IMR-90 (cell line): Measurements from ENCODE around the gene PITPNM3. TPM values are rescaled to one million over a fixed set of nuclear protein-coding genes. Genes with fewer than 3 reads are reported as not detected.

Experiments used
- ATAC-seq: fragments of 200-7000 bp; cut with Tn5 transposase; 2 replicates; pipeline ENCODE4 v1.9.1; 2020; ENCODE audit warnings: low read depth, mild to moderate bottlenecking, moderate library complexity
- BruUV-seq: library from RNA; stranded (reverse); fragments of 400-500 nt; replicated peaks from 2 replicates; lab custom pipeline; 2021; lab: Mats Ljungman, UMichigan
- CTCF ChIA-PET: fragments of 300-600 bp; formaldehyde crosslinking; extraction: SDS; loops from one replicate; lab custom pipeline; 2021; ENCODE audit warnings: antibody characterized with exemption; lab: Yijun Ruan, JAX
- POLR2A ChIA-PET: fragments of 300-600 bp; sonication (Branson Sonifier 250); formaldehyde crosslinking; loops from one replicate; lab custom pipeline; 2022; ENCODE audit warnings: antibody characterized with exemption; ENCODE audit not compliant: unreplicated experiment; lab: Charles Lee
- DNase-seq: peaks from one replicate; pipeline ENCODE4 v3.0.0; 2013
- H2AFZ ChIP-seq: replicated peaks from 2 replicates; pipeline ENCODE3; 2013; ENCODE audit warnings: low read length, mild to moderate bottlenecking; ENCODE audit not compliant: poor library complexity
- H2AK5ac ChIP-seq: 2 replicates; pipeline ENCODE4 v1.6.1; 2013; ENCODE audit warnings: low read depth, low read length, inconsistent platforms
- H2AK9ac ChIP-seq: replicated peaks from 2 replicates; pipeline ENCODE3; 2013; ENCODE audit warnings: mild to moderate bottlenecking, low read depth, low read length, moderate library complexity; ENCODE audit not compliant: poor library complexity
- H2BK120ac ChIP-seq: 2 replicates; pipeline ENCODE4 v1.6.1; 2013; ENCODE audit warnings: low read depth, low read length, inconsistent platforms
- H2BK15ac ChIP-seq: 3 replicates; pipeline ENCODE4 v1.6.1; 2013; ENCODE audit warnings: low read depth, low read length, inconsistent platforms
- H2BK20ac ChIP-seq: 2 replicates; pipeline ENCODE4 v1.6.1; 2013; ENCODE audit warnings: low read depth, mild to moderate bottlenecking, inconsistent platforms, low read length, moderate library complexity
- H2BK5ac ChIP-seq: 2 replicates; pipeline ENCODE4 v1.6.1; 2013; ENCODE audit warnings: mild to moderate bottlenecking, low read depth, low read length, inconsistent platforms; ENCODE audit not compliant: poor library complexity, severe bottlenecking
- H3K14ac ChIP-seq: replicated peaks from 2 replicates; pipeline ENCODE4 v1.6.1; 2013; ENCODE audit warnings: low read depth, low read length, inconsistent platforms
- H3K18ac ChIP-seq: 2 replicates; pipeline ENCODE4 v1.6.1; 2013; ENCODE audit warnings: low read depth, low read length, control low read depth
- H3K23ac ChIP-seq: 2 replicates; pipeline ENCODE4 v1.6.1; 2013; ENCODE audit warnings: low read depth, low read length, inconsistent platforms
- H3K27ac ChIP-seq: 2 replicates; pipeline ENCODE4 v1.5.1; 2013; ENCODE audit warnings: mild to moderate bottlenecking, control low read depth, low read length; ENCODE audit not compliant: insufficient read depth
- H3K27me3 ChIP-seq: 2 replicates; pipeline ENCODE4 v1.6.1; 2013; ENCODE audit warnings: low read length; ENCODE audit not compliant: control insufficient read depth, insufficient read depth
- H3K36me3 ChIP-seq: 2 replicates; pipeline ENCODE4 v1.6.1; 2013; ENCODE audit warnings: low read length, mixed read lengths; ENCODE audit not compliant: control insufficient read depth, insufficient read depth
- H3K4ac ChIP-seq: 2 replicates; pipeline ENCODE4 v1.6.1; 2013; ENCODE audit warnings: low read depth, low read length, inconsistent platforms
- H3K4me1 ChIP-seq: 2 replicates; pipeline ENCODE4 v1.6.1; 2013; ENCODE audit warnings: low read length, mixed read lengths; ENCODE audit not compliant: control insufficient read depth, insufficient read depth
- H3K4me2 ChIP-seq: 2 replicates; pipeline ENCODE4 v1.6.1; 2013; ENCODE audit warnings: low read depth, mild to moderate bottlenecking, control low read depth, low read length, moderate library complexity
- H3K4me3 ChIP-seq: 2 replicates; pipeline ENCODE4 v1.5.1; 2013; ENCODE audit warnings: low read depth, mild to moderate bottlenecking, control low read depth, low read length, moderate library complexity; ENCODE audit not compliant: insufficient read depth
- H3K56ac ChIP-seq: 2 replicates; pipeline ENCODE4 v1.6.1; 2013; ENCODE audit warnings: low read length, inconsistent platforms; ENCODE audit not compliant: insufficient read depth; ENCODE audit errors: extremely low read depth
- H3K79me1 ChIP-seq, 2 experiments: 2 replicates each; pipeline ENCODE4 v1.6.1; 2013; ENCODE audit warnings: low read length in 2 of 2, inconsistent platforms in 1 of 2, low read depth in 1 of 2
- H3K9ac ChIP-seq: 2 replicates; pipeline ENCODE4 v1.6.1; 2013; ENCODE audit warnings: low read depth, low read length, control low read depth
- H3K9me1 ChIP-seq: 2 replicates; pipeline ENCODE4 v1.6.1; 2013; ENCODE audit warnings: low read length, inconsistent platforms; ENCODE audit not compliant: insufficient read depth
- H3K9me3 ChIP-seq: 2 replicates; pipeline ENCODE4 v1.6.1; 2013; ENCODE audit warnings: low read length; ENCODE audit not compliant: control insufficient read depth, insufficient read depth
- H4K20me1 ChIP-seq: 2 replicates; pipeline ENCODE4 v1.6.1; 2013; ENCODE audit warnings: low read length, inconsistent platforms; ENCODE audit not compliant: insufficient read depth
- H4K5ac ChIP-seq: 2 replicates; pipeline ENCODE4 v1.6.1; 2013; ENCODE audit warnings: mild to moderate bottlenecking, low read depth, low read length, control low read depth
- H4K8ac ChIP-seq, 2 experiments: 2 replicates each; pipeline ENCODE4 v1.6.1; 2013; ENCODE audit warnings: low read depth in 2 of 2, low read length in 2 of 2, control low read depth in 1 of 2, inconsistent platforms in 1 of 2
- H4K91ac ChIP-seq: 2 replicates; pipeline ENCODE4 v1.6.1; 2013; ENCODE audit warnings: low read depth, low read length, inconsistent platforms; ENCODE audit not compliant: insufficient read depth
- BHLHE40 ChIP-seq: fragments of 150-350 bp; IDR thresholded peaks from 2 replicates; pipeline ENCODE4 v1.6.1; 2016; ENCODE audit warnings: mild to moderate bottlenecking, low read depth, low read length
- MAZ ChIP-seq: IDR thresholded peaks from 2 replicates; pipeline ENCODE4 v1.6.1; 2012; ENCODE audit warnings: low read depth, mild to moderate bottlenecking, low read length, improper control_type of control experiment, moderate library complexity, borderline replicate concordance
- MXI1 ChIP-seq: IDR thresholded peaks from 2 replicates; pipeline ENCODE4 v1.6.1; 2012; ENCODE audit warnings: low read depth, mild to moderate bottlenecking, low read length, moderate library complexity, borderline replicate concordance
- RAD21 ChIP-seq: IDR thresholded peaks from 2 replicates; pipeline ENCODE4 v1.6.1; 2012; ENCODE audit warnings: low read length, improper control_type of control experiment
- WGBS, 2 experiments: methylation state at CpG; one replicate each; pipeline versions ENCODE4 v1.1.5 to v1.1.7; 2013; ENCODE audit warnings: missing lambda C conversion rate in 2 of 2; ENCODE audit not compliant: insufficient read length in 1 of 2; ENCODE audit errors: extremely low coverage in 2 of 2; 5-methylcytosine and 5-hydroxymethylcytosine counted together
- dilution Hi-C: fragments of 300-500 bp; cut with HindIII; formaldehyde crosslinking; loops from one replicate; pipeline ENCODE4 v1.14.3; 2018; ENCODE audit warnings: low sequenced_read_pairs; ENCODE audit not compliant: unreplicated experiment
- in situ Hi-C: fragments of 300-500 bp; cut with MboI; formaldehyde crosslinking; loops from 3 replicates; pipeline ENCODE4 v1.14.3; 2019; ENCODE audit warnings: low sequenced_read_pairs, inconsistent platforms, mixed read lengths
- intact Hi-C: fragments of 100-400 bp; cut with micrococcal nuclease; formaldehyde crosslinking; loops from 2 replicates; pipeline ENCODE4 v1.10.0; 2022
- polyA plus RNA-seq, 3 experiments: library from polyadenylated mRNA; depleted of rRNA; stranded (reverse); fragments of >200 nt; gene quantifications; 2 replicates each; pipeline ENCODE4 v1.2.3, GENCODE V29; 2012; ENCODE audit warnings: low replicate concordance in 1 of 3
- total RNA-seq: library from RNA; depleted of rRNA; stranded (reverse); fragments of >200 nt; gene quantifications from 2 replicates; pipeline ENCODE4 v1.2.3, GENCODE V29; 2012

The PITPNM3 gene
- total and polyA plus RNA-seq, 2 of the 4 experiments (the other 2 are of a cell fraction): 0.54 to 1.7 TPM

- no peak overlapping the region for H2BK15ac ChIP-seq
- in situ Hi-C loops: no loop called here
- no peaks in the 10 kb centered on the region for H4K20me1 ChIP-seq
- DNase-seq (no peak), ATAC-seq (no peak)
- 73% methylated on average over 3 of the region's 5 CpGs; no CpG with 5 or more reads in 1 of the 2 experiments for WGBS, 2 experiments
- no peak overlapping the region for H3K4me3 ChIP-seq
- dilution Hi-C loops: no loop called here
- no peak overlapping the region for H3K56ac ChIP-seq
- no peaks in the 10 kb centered on the region for H3K79me1 ChIP-seq
- no peak overlapping the region for H3K18ac ChIP-seq
- no peak overlapping the region for H2BK5ac ChIP-seq
- H3K14ac ChIP-seq: no peak overlapping the region
- H3K4me1 ChIP-seq: peaks cover 2% of the 10 kb centered on the region; the same call in 1 of the 2 replicates
- H2BK20ac ChIP-seq: no peak overlapping the region
- no peaks in the 10 kb centered on the region for H3K36me3 ChIP-seq
- H3K4me2 ChIP-seq: no peak overlapping the region
- no peak overlapping the region for H3K4ac ChIP-seq
- H3K27ac ChIP-seq: no peak overlapping the region
- TF ChIP-seq BHLHE40 (no peak), RAD21 (no peak), MXI1 (no peak), MAZ (no peak)
- peaks cover 10% of the 10 kb centered on the region; the same call in 1 of the 2 replicates for H3K9me1 ChIP-seq
- H3K27me3 ChIP-seq: no peaks in the 10 kb centered on the region
- no peak overlapping the region for H2AK9ac ChIP-seq
- no peak overlapping the region for H4K91ac ChIP-seq
- no peak overlapping the region for H3K23ac ChIP-seq
- no peak overlapping the region for H2AK5ac ChIP-seq
- CTCF ChIA-PET: no interaction called here
- H4K8ac ChIP-seq: no peak overlapping the region
- no peak overlapping the region for H2AFZ ChIP-seq
- POLR2A ChIA-PET: no interaction called here
- H3K9me3 ChIP-seq: no peaks in the 10 kb centered on the region
- H2BK120ac ChIP-seq: no peak overlapping the region
- no TSS peak for BruUV-seq
- no peak overlapping the region for H4K5ac ChIP-seq
- intact Hi-C loops: no loop called here
- no peak overlapping the region for H3K9ac ChIP-seq
Observed at GRCh38 chr17:6521586-6521985, 34.8 kb downstream of the PITPNM3 start.
